ENCODE measurements around the gene EEPD1.

Gene EEPD1

GRCh38 chr7:36279200-36279925 is 126.3 kb downstream of the EEPD1 start:
- no peak for DNase-seq (ENCODE audit: low read depth in 3 of 3)

GRCh38 chr7:36279926-36280315 is 126.9 kb downstream of the EEPD1 start:
- no peak for DNase-seq (ENCODE audit: low read depth in 3 of 3)

GRCh38 chr7:36280840-36281812 is 128.1 kb downstream of the EEPD1 start:
- DNase-seq (ENCODE audit: low read depth in 3 of 3) = no peak

- no peak for DNase-seq (ENCODE audit: low read depth in 3 of 3)
These were observed 129.1 kb downstream of the EEPD1 start for GRCh38 chr7:36281945-36282717.

DNA sequence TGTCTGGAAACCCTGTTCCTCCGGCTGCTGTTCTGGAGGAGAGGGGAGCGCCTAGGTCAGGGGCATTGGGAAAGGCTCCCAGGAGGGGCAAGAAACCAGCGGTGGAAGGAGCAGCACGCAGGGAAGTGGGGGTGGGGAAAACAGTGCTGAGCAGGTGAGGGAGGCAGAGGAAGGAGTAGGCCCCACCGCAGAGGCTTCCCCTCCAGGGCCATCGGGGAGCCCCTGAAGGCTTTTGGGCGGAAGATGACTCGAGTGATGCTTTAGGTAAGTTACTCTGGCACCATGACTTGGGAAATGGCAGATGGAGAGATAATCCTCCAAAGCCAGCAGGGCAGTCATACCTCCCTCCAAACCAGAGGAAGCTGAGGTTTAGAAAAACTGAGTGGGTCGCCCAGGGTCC is 130.1 kb downstream of the EEPD1 start:
- DNase-seq (ENCODE audit: low read depth in 3 of 3) = no peak

- peak in 1 of 3 experiments; percentile 3 for DNase-seq (ENCODE audit: low read depth in 3 of 3)
These were observed 130.7 kb downstream of the EEPD1 start for GRCh38 chr7:36283711-36284130.

DNA sequence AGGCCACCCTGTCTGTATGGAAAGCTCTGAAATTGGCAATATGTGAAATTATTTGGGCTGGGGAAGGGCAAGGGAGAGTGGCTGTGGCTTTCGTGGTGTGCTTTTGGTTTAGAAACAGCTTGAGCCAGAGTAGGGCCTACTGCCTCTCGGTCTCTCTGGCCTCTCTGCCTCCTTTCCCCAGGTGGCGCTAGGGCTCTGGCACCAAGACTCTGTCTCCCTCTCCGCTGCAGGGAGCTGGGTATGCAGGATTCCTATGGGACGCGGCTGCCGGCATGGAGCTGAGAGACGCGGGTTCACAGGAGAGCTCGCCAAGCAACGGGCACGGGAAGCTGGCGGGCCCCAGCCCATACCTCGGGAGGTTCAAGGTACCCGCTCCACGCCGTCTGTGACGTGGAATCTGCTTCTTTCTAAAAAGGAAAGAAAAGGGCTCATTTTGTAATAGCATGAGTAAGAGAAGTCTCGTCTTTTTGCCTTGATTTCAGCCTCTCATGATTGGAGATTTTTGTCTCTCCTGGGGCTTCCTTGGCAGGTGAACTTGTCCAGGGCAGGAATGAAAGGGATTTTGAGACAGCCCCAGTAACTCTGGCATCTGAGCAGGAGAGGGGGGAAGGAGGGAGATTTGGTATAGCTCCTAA is 131.5 kb downstream of the EEPD1 start:
- no peak for DNase-seq (ENCODE audit: low read depth in 3 of 3)

GRCh38 chr7:36285276-36285675 is 132.2 kb downstream of the EEPD1 start:
- DNase-seq (ENCODE audit: low read depth in 3 of 3) = no peak

- peak in 1 of 3 experiments; percentile 25 for DNase-seq (ENCODE audit: low read depth in 3 of 3)
These were observed 133.2 kb downstream of the EEPD1 start for GRCh38 chr7:36286226-36286625.

DNA sequence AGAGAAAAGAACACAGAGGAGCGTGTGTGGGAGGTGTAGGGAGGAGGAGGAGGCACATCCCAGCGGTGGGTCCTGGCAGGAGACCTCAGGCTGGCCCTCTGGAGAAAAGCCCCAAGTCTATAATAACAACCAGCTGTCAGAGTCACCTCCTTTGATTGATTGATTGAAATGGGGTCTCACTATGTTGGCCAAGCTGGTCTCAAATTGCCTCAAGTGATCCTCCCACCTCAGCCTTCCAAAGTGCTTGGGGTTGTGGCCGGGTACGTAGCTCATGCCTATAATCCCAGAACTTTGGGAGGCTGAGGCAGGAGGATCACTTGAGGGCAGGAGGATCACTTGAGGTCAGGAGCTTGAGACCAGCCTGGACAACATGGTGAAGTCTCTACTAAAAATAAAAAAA is 133.6 kb downstream of the EEPD1 start:
- no peak for DNase-seq (ENCODE audit: low read depth in 3 of 3)

DNA sequence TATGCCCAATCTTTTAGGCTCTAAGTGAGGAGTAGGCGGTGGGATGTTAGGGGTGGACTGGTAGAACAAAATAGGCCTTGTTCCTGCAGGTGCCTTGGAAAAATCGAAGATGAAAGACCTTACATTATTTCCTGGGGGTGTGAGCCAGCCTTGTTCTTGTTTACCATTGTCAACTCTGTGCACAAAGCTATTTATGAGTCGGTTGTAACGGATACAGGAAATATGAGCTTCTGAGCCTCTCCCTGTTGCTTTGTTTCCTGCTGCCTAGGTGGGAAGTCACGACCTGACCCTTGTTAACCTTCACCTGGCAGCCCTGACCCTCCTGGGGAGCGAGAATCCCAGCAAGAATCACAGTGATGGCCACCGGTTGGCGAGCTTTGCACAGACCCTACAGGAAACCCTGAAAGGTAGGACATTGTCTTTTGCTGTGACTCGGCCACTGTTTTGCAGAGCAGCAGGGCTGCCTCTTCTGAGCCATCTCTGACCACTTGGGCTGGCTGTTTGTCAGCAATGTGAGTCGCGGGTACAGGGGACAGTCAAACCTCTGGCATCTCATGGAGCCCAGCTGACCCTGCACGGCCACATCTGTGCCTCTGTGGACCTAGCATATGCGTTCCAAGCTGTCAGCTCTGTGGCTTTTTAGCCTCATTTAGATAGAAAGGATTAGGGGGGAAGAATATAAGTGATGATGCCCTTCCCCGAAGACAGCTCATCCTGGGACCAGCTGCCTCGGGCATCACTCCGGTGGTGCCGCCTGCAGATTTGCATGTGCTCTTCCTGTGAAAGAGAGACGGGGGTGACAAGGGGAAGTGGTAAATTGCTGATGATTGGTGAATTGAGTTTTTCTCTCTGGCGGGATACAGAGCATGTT is 134.6 kb downstream of the EEPD1 start:
- peak in 1 of 3 experiments; percentile 43 for DNase-seq (ENCODE audit: low read depth in 3 of 3)

- no peak for DNase-seq (ENCODE audit: low read depth in 3 of 3)
These were observed 135.4 kb downstream of the EEPD1 start for GRCh38 chr7:36288501-36288900.

DNA sequence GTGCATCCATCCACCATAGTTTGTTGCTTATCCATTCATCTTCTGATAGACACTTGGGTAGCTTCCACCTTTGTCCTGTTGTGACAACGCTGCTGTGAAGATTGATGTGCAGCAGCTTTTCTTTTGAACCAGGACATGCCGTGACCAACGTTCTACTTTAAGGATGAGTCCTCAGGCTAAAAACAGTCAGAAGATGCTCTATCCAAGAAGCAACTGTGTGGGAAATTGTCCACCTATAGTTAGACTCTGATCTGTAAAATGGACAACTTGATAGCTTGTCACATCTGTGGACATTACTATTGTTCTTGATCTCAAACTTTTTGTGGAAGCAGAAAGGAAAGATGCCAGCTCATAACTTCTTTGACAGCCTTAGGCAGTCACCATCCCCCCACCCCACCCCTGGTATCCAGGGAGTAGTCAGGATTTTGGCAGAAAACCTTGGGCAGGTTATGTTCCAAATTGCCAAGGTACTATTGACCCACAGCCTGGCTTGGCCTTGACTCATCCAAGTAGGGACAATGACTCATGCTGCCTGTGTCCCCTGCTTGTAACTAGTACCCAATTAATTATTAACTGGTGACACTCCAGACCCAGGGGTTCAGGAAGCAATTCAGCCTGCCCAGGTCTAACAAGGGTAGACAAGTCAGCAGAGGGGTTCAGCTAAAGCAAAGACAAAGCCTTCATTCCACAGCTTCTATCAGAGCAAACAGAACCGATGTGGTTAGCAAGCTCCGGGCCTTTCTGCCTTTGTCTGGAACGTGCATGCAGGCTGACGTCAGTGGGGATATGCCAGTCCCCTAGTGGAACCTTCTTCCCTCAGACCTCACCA is 137.0 kb downstream of the EEPD1 start:
- no peak for DNase-seq (ENCODE audit: low read depth in 3 of 3)

DNA sequence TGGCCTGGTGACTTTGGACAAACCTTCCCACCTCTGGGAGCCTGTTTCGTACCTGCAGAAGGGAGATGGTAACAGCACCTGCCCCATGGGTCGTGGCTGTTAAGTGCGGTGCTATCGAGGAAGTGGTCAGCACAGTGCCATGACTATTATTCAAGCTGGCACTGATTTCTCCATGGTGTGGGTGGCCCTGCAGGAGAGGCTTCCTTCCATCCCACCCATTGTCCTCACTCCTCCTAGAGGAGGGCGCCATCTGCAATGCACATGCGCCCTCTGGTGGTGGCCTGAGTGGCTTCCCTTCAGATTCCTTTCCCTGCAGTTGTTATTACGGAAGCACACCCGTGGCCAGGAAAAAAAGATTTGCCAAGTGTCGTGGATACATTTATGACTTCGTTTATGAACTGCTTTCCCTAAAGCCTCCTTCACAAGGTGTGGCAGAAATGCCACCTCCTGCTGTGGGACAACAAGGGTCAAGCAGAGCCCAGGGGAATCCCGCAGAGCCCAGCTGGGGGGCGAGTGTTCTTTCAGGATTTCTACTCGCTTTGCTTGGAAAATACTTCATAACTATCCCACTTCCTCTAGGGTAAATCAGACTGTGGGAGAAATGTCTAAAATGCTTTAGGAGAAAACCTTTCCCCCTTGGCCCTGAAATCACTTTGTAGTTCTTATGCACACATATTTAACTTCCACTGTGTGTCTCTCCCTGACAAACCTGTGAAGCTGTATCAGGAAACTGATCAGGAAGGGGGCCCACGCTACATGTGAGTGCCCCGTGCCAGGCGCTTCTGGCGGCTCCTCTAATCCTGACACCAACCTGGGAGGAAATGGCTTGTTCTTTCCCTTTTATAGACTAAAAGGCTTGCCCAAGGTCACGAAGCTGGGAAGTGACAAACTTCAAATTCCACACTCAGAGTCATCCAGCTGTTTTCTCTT is 138.6 kb downstream of the EEPD1 start:
- DNase-seq (ENCODE audit: low read depth in 3 of 3) = peak; percentile 62 to 71 (median 63)

GRCh38 chr7:36295090-36295489 is 142.0 kb downstream of the EEPD1 start:
- no peak for DNase-seq (ENCODE audit: low read depth in 3 of 3)

DNA sequence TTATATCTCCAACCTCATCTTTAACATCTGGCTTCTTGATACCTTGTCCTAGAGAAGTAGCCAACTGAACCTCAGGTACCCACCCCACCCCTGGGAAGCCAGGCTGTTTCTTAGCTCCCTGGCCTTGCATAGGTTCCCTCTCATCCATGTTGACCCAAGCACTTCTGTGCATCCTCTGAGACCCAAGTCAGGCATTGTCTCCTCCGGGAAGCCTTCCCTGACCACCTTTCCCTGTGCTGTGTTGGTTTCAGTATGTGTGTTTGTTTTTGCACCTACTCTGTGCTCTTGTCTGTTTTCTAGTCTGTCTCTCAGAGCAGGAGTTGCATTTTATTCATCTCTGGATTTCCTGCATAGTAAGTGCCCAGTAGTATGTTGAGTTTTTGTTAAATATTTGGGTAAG is 143.2 kb downstream of the EEPD1 start:
- DNase-seq (ENCODE audit: low read depth in 3 of 3) = no peak

DNA sequence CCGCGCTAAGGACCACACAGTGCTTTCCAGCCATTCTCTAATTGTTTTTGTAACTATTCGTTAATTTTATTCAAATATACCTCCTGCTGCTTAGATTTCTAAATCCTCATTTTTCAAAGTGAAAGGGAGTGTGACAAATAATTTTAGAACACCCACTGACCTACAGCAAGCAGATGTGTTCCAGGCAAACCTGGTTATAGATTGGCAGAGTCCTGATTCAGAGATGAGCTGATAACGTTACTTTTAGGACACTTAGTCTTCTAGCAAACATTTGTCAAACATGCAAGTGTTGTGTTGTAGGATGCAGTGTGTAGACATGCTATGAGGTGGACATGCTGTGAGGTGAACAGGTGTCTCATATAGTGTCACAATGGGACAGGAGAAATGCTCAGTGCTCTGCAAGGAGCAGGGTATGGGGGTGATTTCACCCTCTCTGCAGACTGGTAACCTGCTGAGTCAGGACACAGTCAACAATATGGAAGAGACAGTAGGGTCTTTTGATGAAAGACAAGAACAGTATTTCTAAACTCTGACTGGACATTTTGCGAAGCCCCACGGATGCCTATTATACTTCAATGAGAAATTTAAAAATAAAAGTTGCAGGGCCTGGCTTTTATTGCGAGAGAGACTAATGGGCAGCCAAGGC is 144.4 kb downstream of the EEPD1 start:
- DNase-seq (ENCODE audit: low read depth in 3 of 3) = no peak

DNA sequence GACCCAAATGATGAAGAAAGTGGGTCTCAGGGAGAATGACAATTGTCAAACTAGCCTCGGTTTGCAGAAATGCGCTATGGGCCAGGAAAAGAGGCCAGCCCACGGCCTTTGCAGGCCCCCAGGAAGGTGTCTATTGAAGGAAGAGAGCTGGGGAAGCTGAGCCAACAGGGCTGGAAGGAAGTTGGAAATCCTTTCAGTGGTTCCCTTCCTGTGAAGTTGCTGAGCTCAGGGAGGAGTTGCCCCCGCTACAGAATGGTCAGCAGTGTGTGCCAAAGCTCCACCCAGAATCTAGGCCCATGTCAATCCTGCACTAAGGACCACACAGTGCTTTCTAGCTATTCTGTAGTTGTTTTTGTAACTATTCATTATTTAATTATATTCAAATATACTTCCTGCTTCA is 145.1 kb downstream of the EEPD1 start:
- DNase-seq (ENCODE audit: low read depth in 3 of 3) = no peak

Data from stimulated activated CD4-positive, alpha-beta T cell treated with anti-CD3 and anti-CD28 coated beads, TNF-alpha, amount 100 ng/mL, for 24 hours (primary cell).